CD4-positive, alpha-beta T cell treated with Interleukin-15 for 1 hour (primary cell): ENCODE results near the gene MPO.

Experiments
- DNase-seq: peaks from one replicate; pipeline ENCODE4 v3.0.0-alpha.2; 2020

The MPO gene

DNA sequence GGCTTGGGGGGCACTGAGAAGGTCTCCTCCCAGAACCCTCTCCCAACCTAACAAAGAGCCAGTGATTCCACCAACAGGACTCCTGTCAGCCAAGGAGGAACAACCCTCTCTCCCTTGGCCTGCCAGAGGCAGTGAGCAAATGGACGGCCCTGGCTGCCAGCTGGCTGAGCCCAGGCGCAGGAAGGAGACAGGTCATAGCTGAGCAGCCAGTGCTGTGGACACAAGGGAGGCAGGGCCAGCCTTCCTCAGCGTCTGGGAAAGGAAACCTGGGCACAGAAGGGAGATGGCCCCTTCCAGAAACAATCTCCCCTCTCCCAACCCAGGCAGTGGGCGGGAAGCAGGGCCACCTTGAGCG lies 2.1 kb downstream of the MPO start:
- no peak for DNase-seq

DNA sequence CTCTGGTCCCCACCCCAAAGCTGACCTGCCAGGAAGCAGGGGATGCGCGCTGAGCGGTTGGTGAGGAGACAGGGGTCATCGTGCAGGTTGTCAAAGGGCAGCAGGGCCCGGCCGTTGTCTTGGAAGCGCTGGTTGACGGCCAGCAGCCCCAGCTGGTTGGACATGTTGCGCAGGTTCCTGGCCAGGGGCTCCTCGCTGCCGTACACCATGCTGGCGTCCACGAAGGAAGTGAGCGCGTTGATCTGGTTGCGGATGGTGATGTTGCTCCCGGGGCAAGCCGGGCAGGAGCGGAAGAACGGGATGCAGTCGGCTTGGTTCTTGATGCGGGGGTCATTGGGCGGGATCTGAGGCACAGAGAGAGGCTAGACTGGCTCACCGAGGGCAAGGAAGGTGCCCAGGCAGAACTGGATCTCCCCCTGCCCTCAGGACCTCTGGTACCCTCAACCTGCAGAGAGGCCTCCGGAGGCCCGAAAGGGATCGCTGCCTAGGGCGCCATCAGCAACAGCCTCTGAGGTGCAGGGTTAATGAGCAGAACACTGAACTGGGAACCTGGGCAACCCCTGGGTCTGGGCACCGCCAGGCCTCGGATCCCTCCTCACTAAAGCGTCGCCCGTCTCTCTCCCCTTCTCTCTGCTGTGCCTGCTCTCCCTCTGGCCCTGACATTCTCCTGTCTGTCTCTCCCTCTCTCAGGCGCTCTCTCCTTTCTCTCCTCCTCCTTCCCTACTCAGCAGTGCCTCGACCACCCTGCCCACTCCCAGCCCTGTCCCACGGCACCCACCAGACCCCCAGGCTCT lies 2.7 kb downstream of the MPO start:
- DNase-seq = no peak

DNA sequence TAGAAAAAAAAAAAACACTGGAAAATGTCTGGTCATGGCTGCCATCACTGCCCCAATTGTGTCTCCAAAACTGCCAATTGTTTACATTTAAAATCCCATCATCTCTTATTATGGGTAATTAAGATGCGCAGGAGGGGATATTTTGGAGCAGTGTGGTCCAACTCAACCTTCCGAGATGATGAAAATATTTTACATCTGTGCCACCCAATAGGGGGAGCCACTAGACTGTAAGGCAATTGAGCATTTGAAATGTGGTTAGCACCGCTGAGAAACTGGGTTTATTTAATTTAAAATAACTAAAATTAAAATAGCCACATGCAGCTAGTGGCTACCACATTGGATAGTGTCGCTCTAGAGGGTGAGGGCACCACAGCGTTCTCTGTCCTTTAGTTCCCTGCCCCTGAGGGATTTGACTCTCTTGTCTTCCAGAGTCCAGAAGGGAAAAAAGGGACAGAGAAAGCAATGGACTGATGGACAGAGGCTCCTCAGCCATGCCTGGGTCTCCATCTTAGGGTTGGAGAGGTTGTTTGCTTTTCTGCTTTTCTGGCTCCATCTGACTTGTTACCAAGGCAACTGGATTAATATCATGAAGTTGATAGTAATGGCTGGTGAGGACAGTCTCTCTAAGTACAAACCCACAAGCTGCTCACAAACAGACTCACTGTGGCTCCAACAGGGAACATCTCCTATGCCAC lies 3.5 kb downstream of the MPO start:
- no peak for DNase-seq

DNA sequence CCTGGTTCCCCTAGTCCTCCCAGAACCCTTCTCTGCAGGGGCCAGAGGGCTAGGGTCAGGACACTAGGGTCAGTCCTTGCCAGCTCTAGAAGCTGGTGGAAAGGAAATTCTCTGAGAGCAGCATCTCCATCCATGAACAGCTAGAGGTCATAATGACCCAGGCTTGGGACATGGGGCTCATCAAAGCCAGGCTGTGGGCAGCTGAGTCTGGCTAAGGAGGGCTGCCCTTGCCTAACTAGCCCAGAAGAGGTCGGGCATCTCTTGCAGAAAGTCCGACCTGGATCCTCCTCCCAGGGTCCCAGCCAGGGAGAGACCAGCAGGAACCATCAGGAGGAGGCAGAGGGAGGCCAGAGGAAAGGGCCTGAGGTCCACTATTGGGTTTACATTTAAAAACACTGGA lies 4.3 kb downstream of the MPO start:
- DNase-seq = no peak

DNA sequence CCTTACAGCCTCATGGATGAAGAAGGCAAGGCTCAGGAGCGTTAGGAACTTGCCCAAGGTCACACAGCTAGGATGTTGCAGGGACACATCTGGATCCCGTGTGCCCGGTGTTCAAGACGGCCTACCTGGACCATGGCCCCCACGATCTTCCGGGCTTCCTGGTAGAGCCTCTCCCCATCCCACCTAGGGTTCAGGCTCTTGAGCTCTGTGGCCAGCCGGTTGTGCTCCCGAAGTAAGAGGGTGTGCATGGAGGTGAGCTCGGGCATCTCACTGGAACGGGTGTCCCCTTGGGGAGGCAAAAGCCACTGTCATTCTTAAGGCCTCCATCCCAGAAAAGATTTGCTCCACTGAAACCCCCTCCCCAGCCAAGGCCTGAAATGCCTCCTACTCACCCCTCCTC lies 5.3 kb downstream of the MPO start:
- DNase-seq = no peak

DNA sequence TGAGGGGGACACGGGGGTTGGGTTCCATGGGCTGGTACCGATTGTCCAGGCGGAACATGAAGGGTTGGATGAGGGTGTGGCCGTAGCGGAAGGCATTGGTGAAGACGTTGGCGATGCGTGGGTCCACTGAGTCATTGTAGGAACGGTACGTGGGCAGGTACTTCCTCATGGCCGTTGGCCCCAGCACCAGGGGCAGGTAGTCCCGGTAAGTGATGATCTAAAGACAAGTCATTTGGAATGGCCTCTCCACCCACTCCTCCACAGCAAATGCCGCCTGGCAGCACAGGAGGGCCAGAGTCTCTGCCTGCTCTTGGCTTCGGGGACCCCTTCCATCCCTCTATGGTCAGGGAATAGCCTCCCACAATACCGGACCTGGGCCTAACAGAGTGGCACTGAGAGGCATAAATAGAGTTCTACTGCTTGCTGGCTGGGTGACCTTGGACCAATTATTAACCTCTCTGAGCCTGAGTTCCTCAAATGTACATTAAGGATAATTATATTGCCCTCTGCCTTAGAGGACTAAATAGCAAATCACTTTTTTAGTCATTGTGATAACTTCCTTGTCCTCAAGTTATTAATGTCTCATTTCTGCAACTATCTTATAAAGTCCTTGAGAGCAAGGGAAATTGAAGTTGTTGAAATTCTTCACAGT lies 7.2 kb downstream of the MPO start:
- DNase-seq = no peak

DNA sequence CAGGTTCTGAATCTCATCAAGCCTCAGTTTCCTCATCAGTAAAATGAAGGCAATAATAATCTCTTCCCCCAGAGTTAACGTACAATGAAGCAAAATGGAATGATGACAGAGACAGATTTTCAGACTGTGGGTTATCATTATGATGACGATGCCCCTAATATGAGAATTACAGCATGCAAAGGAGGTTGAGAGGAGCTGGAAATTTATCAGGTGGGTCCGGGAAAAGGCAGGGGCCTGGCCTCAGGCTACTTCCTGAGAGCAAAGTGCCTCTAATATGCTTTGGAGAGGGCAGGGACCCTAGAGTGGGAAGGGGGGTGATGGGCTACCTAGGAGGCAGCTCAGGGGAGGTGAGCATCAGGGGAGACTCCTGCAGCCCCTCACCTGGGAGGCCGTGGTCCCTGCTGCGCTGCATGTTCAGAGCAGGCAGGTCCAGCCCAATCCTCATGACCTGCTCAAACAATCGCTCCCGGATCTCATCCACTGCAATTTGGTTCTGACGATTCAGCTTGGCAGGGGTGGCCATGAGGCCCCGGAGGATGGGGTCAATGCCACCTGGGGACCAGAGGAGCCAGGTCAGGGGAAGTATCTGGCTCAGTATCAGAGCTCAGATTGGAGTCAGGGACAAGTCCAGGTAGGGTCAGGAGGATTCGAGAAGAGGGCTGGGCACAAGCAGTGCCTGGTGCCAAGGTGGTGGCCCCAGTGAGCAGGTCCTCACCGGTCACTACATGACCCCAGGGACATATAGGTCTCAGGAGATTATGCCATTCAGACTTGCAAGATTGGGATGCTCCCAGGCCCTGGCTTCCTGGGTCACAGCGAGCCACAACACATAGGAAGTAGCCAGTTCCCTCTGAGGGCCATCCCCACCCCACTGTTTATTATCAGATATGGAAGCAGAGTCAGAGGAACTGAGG lies 8.1 kb downstream of the MPO start:
- no peak for DNase-seq

DNA sequence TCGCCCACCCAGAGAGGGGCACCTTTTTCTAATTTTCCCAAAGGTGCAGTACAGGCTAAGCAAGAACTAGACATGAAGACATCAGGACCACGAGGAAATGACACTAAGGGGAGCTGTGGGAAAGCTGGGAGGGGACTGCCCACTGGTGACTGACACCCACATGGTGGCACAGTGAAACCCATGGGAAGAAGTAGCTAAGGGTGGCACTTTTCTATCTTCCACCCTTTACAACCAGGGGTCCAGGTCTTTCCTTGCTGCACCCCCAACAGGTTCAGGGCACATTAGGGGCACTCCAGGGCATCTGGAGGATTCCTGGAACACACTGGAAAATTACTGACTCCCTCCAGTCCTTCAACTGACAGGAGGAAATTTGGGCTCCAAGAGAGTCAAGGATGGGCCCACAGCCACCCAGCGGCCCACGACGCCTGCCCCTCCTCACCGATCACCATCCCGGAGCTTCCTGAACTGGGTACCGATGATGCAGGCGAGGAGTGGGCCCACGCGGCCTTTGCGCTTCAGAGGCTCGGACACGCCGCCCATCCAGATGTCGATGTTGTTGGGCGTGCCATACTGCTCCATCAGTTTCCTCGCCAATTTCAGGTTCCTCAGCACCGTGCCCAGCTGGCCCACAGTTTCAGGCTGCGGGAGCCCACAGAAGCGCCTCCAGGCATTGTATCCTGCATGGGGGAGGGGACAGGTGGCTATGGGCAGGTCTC lies 9.4 kb downstream of the MPO start:
- DNase-seq = no peak

DNA sequence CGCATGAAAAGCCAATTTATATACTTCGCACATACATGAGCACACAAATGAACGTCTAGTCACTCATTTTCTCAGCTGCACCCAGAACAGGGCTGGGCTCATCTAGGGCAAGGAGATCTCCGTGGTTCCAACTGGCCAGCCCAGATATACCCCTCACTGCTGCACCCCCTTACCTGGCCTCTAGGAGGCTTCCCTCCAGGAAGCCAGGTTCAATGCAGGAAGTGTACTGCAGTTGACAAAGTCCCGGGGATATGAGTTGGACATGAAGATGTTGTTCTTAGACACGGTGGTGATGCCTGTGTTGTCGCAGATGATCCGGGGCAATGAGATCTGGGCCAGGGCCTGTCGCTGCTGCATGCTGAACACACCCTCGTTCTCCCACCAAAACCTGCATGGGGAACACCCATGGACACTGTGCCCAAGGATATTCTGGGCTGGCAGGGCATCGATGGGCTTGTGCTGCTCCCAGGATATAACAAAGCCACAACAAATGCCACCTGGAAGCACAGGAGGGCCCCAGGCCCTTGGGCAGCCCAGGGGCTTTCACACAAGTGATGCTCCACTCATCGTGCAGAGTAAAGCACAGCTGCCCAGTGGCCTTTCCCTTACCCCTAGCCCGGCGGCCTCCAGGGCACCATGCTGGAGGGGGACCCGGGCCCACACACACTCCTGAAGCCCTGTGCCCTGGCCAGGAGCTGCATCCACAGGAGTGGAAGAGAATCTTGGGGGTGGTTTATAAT lies 10.1 kb downstream of the MPO start:
- no peak for DNase-seq

DNA sequence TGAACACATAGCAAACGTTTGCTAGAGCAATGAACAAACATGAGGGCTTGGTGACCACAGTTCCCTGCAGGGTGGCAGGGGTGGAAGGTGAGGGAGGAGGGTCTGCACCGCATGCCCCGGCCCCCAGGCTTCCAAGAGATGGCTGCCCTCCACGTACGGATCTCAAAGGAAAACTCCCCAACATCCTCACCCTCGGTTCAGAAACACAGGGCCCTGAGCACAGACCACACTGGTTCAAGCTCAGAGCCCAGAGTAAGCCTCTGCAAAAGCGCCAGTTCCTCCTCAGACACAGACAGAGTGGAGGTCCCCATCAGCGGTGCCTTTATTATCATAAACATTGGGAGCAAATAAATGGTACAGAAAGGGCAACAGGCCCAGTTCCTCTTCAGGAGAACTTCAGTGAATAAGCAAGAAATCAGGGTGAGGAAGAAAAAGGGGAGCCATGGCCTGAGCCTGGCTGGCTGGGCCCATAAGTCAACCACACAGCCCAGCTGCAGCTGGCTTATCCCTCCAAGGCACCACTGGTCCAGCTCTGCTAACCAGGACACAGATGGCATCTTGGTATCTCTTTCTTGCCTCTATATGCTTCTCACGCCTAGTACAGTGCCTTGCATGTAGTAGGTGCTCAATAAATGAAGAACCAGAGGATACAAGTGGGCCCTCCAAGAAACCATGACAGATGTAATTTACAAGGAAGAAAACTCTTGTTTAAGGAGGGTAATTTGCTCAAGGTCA lies 11.0 kb downstream of the MPO start:
- DNase-seq = no peak

DNA sequence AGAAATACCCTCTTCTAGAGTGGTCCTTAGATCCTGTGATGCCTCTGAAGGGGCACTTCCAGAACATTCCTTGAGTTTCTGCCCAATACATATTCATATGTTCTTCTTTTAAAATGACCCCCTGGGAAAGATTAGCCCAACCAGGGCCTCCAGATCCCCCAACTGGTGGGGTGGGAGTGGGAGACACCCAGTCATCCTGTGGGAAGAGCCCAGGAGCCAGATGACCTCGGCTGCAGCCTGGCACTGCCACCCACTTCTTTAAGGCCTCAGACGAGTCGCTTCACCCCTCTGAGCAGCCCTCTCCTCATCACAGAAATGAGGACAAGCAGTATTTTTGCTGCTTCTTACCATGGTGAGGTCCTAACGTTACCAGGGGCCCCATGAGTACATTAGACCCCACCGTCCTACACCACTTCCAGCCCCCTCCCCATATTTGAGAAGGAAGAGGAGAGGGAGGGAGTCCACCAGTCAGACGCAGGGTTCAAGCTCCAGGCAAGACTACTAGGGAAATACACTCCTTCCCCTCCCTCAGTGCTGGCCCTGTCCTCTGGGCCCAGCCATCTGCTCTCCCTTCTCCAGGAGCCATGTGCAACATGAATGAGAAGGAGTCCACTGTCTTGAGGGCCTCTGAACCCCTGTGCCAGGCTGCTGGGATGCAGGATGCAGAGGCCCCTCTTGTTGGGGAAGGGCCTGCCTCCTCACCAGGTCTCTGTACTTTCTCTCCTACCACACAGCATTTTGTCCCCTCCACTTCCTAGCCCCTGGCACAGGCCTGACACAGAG lies 11.8 kb downstream of the MPO start:
- no peak for DNase-seq

DNA sequence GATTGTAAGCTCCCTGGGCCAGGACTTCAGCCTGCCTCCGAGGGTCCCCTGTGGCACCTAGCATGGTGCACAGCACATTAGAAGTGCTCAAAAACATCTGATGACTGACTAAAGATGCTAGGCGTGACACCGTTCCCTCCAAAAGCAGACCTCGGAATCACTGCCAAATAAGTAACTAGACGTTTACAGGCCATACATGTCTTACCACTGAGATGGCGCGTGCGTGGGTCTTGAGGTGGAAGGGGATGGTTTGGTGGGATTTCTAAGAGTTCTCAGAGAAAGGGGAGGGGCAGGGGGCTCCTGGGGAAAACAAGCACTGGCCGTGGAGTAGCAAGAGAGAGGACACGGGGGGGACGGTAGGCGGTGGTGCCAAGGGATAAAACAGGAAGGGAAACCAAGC lies 12.4 kb downstream of the MPO start:
- DNase-seq = no peak

DNA sequence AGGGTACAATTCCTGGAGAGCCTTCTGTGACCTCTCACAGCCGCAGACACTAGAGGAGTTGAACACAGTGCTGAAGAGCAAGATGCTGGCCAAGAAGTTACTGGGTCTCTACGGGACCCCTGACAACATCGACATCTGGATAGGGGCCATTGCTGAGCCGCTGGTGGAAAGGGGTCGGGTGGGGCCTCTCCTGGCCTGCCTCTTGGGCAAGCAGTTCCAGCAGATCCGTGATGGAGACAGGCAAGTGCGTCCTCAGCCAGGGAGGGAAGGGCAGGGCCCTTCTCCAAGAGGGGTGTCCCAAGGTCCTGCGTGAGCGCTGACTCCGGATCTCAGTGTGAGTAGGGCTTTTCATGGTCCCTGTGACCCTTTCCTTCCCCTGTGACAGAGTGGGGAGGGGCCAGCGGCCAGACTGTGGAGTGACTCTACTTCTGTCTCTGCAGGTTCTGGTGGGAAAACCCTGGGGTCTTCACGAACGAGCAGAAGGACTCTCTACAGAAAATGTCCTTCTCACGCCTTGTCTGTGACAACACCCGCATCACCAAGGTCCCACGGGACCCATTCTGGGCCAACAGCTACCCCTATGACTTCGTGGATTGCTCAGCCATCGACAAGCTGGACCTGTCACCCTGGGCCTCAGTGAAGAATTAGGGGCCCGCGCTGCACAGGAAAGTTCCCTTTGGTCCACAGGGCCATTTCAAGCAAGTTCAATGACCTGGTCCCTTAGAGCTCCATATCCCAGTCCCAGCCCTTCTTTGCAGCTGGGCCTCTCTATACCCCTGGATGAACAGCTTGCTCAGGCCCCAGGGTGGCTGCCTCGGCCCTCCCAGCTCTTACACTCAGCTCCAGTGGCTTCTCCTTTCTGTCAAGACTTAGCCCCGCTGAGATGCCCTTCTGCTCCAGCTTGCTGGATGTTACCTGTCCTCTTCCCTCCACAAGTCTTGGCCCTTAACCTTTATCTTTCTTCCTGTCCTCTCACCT lies 13.1 kb downstream of the MPO start:
- no peak for DNase-seq

DNA sequence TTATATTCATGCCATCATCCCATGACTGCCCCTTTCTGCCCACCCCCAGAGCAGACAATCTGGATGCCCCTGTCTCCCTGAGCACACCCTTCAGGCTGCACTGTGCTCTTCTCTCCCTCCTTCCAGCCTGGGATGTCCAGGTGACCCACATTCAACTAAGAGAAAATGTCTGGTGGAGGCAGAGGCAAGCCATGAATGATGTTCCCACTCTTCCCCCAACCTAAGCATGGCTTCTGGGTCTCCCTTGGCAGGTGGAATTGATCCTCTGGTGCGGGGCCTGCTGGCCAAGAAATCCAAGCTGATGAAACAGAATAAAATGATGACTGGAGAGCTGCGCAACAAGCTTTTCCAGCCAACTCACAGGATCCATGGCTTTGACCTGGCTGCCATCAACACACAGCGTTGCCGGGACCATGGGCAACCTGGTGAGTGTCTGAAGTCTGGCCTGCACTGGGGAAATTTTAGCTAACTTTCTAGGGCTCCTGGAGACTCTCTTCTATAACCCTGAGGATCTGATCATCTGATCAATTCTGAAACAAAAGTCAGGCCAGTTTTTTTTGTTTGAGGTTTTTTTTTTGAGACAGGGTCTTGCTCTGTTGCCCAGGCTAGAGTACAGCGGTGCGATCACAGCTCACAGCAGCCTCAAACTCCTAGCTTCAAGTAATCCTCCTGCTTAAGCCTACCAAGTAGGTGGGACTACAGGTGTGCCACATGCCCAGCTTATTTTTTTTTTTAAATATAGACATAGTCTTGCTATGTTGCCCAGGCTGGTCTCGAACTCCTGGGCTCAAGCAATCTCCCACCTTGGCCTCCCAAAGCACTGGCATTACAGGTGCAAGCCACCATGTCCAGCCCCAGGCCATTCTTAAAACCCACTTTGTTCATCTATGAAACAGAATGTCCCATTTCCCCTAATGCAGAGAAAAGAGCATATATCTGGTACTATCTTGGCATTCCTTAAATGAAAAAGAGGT lies 14.5 kb downstream of the MPO start:
- DNase-seq = no peak

DNA sequence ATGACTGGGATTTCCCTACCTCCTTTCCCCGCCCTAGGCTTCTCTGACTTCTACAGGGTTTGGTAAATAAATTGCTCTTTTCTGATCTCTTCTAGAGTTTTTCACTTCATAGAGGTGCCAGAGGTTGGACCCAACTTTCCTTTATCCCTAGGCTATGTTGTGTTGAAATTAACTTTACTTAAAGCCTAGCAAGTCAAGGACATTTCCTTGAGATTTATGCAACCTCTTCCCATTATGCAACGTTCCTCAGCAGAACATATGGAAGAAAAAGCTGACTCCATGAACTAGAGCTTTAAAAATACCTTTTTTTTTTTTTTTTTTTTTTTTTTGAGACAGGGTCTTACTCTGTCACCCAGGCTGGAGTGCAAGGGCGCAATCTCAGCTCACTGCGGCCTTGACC lies 15.5 kb downstream of the MPO start:
- no peak for DNase-seq

DNA sequence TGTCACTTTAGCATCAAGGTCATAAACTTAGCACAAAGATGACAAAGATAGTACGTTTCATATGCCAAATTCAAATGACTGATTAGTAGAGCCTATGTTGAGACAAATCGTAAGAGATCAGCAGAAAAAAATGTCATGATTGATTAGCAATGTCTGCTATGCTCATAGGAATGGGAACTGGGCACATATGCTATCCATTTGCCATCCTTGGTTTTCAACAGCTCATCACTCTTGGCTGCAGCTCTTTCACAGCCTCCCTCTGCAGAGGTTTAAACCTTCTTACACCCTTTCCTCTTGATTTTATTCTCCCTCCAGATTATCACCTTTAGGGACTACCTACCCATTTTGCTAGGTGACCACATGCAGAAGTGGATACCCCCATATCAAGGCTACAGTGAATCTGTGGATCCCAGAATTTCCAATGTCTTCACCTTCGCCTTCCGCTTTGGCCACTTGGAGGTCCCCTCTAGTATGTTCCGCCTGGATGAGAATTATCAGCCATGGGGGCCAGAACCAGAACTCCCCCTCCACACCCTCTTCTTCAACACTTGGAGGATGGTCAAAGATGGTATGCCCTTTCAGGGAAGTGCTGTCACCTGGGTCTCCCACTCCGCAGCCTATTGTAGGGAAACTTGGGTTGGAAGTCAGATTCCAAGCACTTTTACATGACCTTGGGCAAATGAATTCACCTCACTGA lies 16.2 kb downstream of the MPO start:
- no peak for DNase-seq

DNA sequence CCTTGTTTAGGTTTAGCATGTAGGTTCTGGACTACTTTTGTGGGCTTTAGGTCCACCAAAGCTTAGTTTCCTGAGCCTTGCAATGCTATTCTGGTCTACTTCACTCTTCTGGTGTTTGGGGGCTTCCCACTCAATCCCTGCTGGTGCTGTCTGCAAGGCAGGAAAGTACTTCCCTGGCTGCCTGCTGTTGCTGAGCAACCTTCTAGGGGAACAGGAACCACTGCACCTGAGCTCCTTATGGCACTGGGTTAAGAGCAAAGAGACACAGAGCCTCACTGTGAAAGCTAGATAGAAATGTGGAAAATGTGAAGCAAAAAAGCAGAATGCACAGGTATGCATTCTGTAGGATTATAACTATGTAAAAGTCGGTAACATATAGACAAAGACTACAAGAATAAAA lies 17.0 kb downstream of the MPO start:
- DNase-seq = no peak
